ENCODE measurements around the gene PXDN. TPM values are rescaled to one million over a fixed set of nuclear protein-coding genes. Genes with fewer than 3 reads are reported as not detected.

The PXDN gene
- total and polyA plus RNA-seq, 5 donors from 2014 or later, result 0.79 TPM; not detected in 4

DNA sequence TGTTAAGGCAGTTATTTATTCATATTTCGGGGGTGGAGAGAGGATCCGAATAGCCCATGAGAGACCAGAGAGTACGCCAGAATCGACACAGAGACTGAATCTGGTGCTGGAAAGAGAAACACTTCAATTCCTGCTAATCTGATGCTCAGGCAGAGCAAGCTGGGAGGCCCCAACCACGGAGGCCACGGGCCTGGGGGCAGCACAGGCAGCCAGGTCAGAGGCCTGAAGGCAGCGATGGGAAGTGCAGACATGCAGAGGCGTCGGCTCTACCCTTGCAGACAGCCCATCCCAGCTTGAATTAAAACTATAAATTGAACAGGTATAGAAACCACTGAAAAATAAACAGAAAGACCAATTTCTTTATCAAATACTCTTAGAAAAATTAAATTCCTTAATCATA lies 50.6 kb downstream of the PXDN start:
- H3K36me3 ChIP-seq (ENCODE audit: control insufficient read depth, insufficient read depth, low read length), result no peaks in the 10 kb centered on the region
- no peaks in the 10 kb centered on the region for H3K9me3 ChIP-seq (ENCODE audit: control insufficient read depth in 2 of 2, low read length in 2 of 2)
- H3K27me3 ChIP-seq (ENCODE audit: control insufficient read depth, insufficient read depth, low read length), result no peaks in the 10 kb centered on the region
- no peak overlapping the region for H3K4me3 ChIP-seq (ENCODE audit: low read depth, low read length)
- H3K36me3 Mint-ChIP-seq, result no peaks in the 10 kb centered on the region
- H3K9me3 Mint-ChIP-seq, result peaks cover 0 to 4% (median 2%) of the 10 kb centered on the region in 7 donors
- no peaks in the 10 kb centered on the region for H3K4me1 ChIP-seq (ENCODE audit: control insufficient read depth, insufficient read depth, low read length, poor library complexity, severe bottlenecking)
- H3K27ac ChIP-seq (ENCODE audit: insufficient read depth, low read length, poor library complexity, severe bottlenecking), result no peak overlapping the region
- no peak for DNase-seq
- H3K27ac Mint-ChIP-seq, result no peak overlapping the region
- H3K4me3 Mint-ChIP-seq, result no peak overlapping the region
- H3K27me3 Mint-ChIP-seq, result no peaks in the 10 kb centered on the region
- H3K4me1 Mint-ChIP-seq, result no peaks in the 10 kb centered on the region
- ATAC-seq (ENCODE audit: low read depth in 2 of 2), result no peak

GRCh38 chr2:1692342-1692741 lies 52.0 kb downstream of the PXDN start:
- Histone ChIP-seq H3K27me3 (ENCODE audit: control insufficient read depth, insufficient read depth, low read length) (no peaks in the 10 kb centered on the region), H3K9me3 (ENCODE audit: control insufficient read depth in 2 of 2, low read length in 2 of 2) (no peaks in the 10 kb centered on the region), H3K27ac (ENCODE audit: insufficient read depth, low read length, poor library complexity, severe bottlenecking) (no peak overlapping the region), H3K4me3 (ENCODE audit: low read depth, low read length) (no peak overlapping the region), H3K4me1 (ENCODE audit: control insufficient read depth, insufficient read depth, low read length, poor library complexity, severe bottlenecking) (no peaks in the 10 kb centered on the region), H3K36me3 (ENCODE audit: control insufficient read depth, insufficient read depth, low read length) (no peaks in the 10 kb centered on the region)
- Mint-ChIP-seq H3K4me3 (no peak overlapping the region), H3K27me3 (no peaks in the 10 kb centered on the region), H3K27ac (no peak overlapping the region), H3K9me3 (peaks cover 0 to 4% (median 2%) of the 10 kb centered on the region in 7 donors), H3K36me3 (no peaks in the 10 kb centered on the region), H3K4me1 (no peaks in the 10 kb centered on the region)
- ATAC-seq (ENCODE audit: low read depth in 2 of 2) (no peak), DNase-seq (no peak)

GRCh38 chr2:1691366-1691765 lies 52.9 kb downstream of the PXDN start:
- H3K4me1 Mint-ChIP-seq, result peaks cover 0 to under 1% (median 0%) of the 10 kb centered on the region in 4 donors
- Histone ChIP-seq H3K9me3 (ENCODE audit: control insufficient read depth in 2 of 2, low read length in 2 of 2) (no peaks in the 10 kb centered on the region), H3K36me3 (ENCODE audit: control insufficient read depth, insufficient read depth, low read length) (no peaks in the 10 kb centered on the region), H3K4me1 (ENCODE audit: control insufficient read depth, insufficient read depth, low read length, poor library complexity, severe bottlenecking) (no peaks in the 10 kb centered on the region), H3K27ac (ENCODE audit: insufficient read depth, low read length, poor library complexity, severe bottlenecking) (no peak overlapping the region), H3K27me3 (ENCODE audit: control insufficient read depth, insufficient read depth, low read length) (no peaks in the 10 kb centered on the region), H3K4me3 (ENCODE audit: low read depth, low read length) (no peak overlapping the region)
- no peak overlapping the region for H3K4me3 Mint-ChIP-seq
- H3K27me3 Mint-ChIP-seq, result no peaks in the 10 kb centered on the region
- H3K36me3 Mint-ChIP-seq, result no peaks in the 10 kb centered on the region
- DNase-seq, result no peak
- no peak for ATAC-seq (ENCODE audit: low read depth in 2 of 2)
- H3K27ac Mint-ChIP-seq, result no peak overlapping the region
- peaks cover 0 to 4% (median 2%) of the 10 kb centered on the region in 7 donors for H3K9me3 Mint-ChIP-seq

GRCh38 chr2:1690056-1690775 lies 54.1 kb downstream of the PXDN start:
- Mint-ChIP-seq H3K27ac (no peak overlapping the region), H3K4me1 (peaks cover 0 to 3% (median 0%) of the 10 kb centered on the region in 4 donors), H3K4me3 (no peak overlapping the region), H3K27me3 (no peaks in the 10 kb centered on the region), H3K36me3 (no peaks in the 10 kb centered on the region), H3K9me3 (peaks cover 0 to 4% (median 0%) of the 10 kb centered on the region in 7 donors)
- Histone ChIP-seq H3K9me3 (ENCODE audit: control insufficient read depth in 2 of 2, low read length in 2 of 2) (no peaks in the 10 kb centered on the region), H3K27ac (ENCODE audit: insufficient read depth, low read length, poor library complexity, severe bottlenecking) (no peak overlapping the region), H3K4me1 (ENCODE audit: control insufficient read depth, insufficient read depth, low read length, poor library complexity, severe bottlenecking) (no peaks in the 10 kb centered on the region), H3K4me3 (ENCODE audit: low read depth, low read length) (no peak overlapping the region), H3K27me3 (ENCODE audit: control insufficient read depth, insufficient read depth, low read length) (no peaks in the 10 kb centered on the region), H3K36me3 (ENCODE audit: control insufficient read depth, insufficient read depth, low read length) (no peaks in the 10 kb centered on the region)
- DNase-seq, result no peak
- no peak for ATAC-seq (ENCODE audit: low read depth in 2 of 2)

DNA sequence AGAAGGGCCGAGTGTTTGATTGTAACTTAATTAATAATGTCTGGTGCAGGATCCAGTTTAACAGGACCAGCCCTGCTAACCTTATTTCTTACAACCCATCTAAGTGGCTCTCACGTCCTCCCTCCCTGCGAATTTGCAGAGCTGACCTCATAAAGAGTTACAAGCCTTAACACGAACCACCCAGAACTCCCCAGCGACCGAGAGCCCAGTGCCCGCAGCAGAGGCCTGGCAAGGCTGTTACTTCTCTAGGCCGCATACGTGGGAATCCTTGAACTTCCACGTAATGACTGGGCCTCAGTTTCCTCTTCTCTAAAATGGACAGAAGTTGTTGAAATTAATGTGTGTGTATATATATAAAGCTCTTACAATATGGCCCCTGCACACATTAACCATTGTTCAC lies 55.5 kb downstream of the PXDN start:
- no peak overlapping the region for H3K27ac Mint-ChIP-seq

DNA sequence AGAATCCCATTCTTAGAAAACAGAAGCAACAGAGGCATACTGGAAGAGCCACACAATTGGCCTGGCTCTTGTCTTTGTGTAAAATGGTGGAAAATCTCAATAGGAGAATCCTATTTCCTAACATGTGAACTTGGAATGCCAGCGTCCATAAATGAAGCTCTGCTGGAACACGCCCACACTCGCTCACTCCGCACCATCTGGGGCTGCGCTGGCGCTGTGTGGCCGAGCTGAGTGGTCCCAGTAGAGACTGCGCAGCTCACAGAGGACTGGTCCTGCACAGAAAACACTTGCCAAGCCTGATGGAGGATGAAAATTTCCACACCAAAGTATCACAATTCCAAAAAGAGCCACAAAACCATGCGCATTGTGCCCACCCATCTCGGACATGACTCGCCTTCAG lies 56.2 kb downstream of the PXDN start:
- no peak for DNase-seq
- H3K36me3 Mint-ChIP-seq, result no peaks in the 10 kb centered on the region
- H3K27me3 Mint-ChIP-seq, result no peaks in the 10 kb centered on the region
- Histone ChIP-seq H3K36me3 (ENCODE audit: control insufficient read depth, insufficient read depth, low read length) (no peaks in the 10 kb centered on the region), H3K9me3 (ENCODE audit: control insufficient read depth in 2 of 2, low read length in 2 of 2) (no peaks in the 10 kb centered on the region), H3K4me3 (ENCODE audit: low read depth, low read length) (no peak overlapping the region), H3K27ac (ENCODE audit: insufficient read depth, low read length, poor library complexity, severe bottlenecking) (no peak overlapping the region), H3K4me1 (ENCODE audit: control insufficient read depth, insufficient read depth, low read length, poor library complexity, severe bottlenecking) (no peaks in the 10 kb centered on the region), H3K27me3 (ENCODE audit: control insufficient read depth, insufficient read depth, low read length) (no peaks in the 10 kb centered on the region)
- no peak overlapping the region for H3K4me3 Mint-ChIP-seq
- peaks cover 0 to 3% (median 0%) of the 10 kb centered on the region in 7 donors for H3K9me3 Mint-ChIP-seq
- ATAC-seq (ENCODE audit: low read depth in 2 of 2), result no peak
- peaks cover 0 to 3% (median 0%) of the 10 kb centered on the region in 4 donors for H3K4me1 Mint-ChIP-seq
- H3K27ac Mint-ChIP-seq, result no peak overlapping the region

More for the DNA sequence above, 55.5 kb downstream of the PXDN start:
- H3K27me3 Mint-ChIP-seq, result no peaks in the 10 kb centered on the region
- no peaks in the 10 kb centered on the region for H3K36me3 ChIP-seq (ENCODE audit: control insufficient read depth, insufficient read depth, low read length)
- H3K9me3 Mint-ChIP-seq, result peaks cover 0 to 4% (median 0%) of the 10 kb centered on the region in 7 donors
- H3K4me1 Mint-ChIP-seq, result peaks cover 0 to 3% (median 0%) of the 10 kb centered on the region in 4 donors
- no peak overlapping the region for H3K4me3 Mint-ChIP-seq
- no peak overlapping the region for H3K4me3 ChIP-seq (ENCODE audit: low read depth, low read length)
- H3K27ac ChIP-seq (ENCODE audit: insufficient read depth, low read length, poor library complexity, severe bottlenecking), result no peak overlapping the region
- H3K4me1 ChIP-seq (ENCODE audit: control insufficient read depth, insufficient read depth, low read length, poor library complexity, severe bottlenecking), result no peaks in the 10 kb centered on the region
- ATAC-seq (ENCODE audit: low read depth in 2 of 2) (no peak), DNase-seq (no peak)
- H3K27me3 ChIP-seq (ENCODE audit: control insufficient read depth, insufficient read depth, low read length), result no peaks in the 10 kb centered on the region
- no peaks in the 10 kb centered on the region for H3K36me3 Mint-ChIP-seq
- no peaks in the 10 kb centered on the region for H3K9me3 ChIP-seq (ENCODE audit: control insufficient read depth in 2 of 2, low read length in 2 of 2)

GRCh38 chr2:1687254-1687653 lies 57.1 kb downstream of the PXDN start:
- Mint-ChIP-seq H3K27me3 (no peaks in the 10 kb centered on the region), H3K27ac (no peak overlapping the region), H3K4me1 (peaks cover 0 to 3% (median 0%) of the 10 kb centered on the region in 4 donors), H3K9me3 (peaks cover 0 to 1% (median 0%) of the 10 kb centered on the region in 7 donors), H3K4me3 (no peak overlapping the region), H3K36me3 (no peaks in the 10 kb centered on the region)
- ATAC-seq (ENCODE audit: low read depth in 2 of 2) (no peak), DNase-seq (no peak)
- H3K27ac ChIP-seq (ENCODE audit: insufficient read depth, low read length, poor library complexity, severe bottlenecking), result no peak overlapping the region
- H3K9me3 ChIP-seq (ENCODE audit: control insufficient read depth in 2 of 2, low read length in 2 of 2), result no peaks in the 10 kb centered on the region
- no peak overlapping the region for H3K4me3 ChIP-seq (ENCODE audit: low read depth, low read length)
- H3K27me3 ChIP-seq (ENCODE audit: control insufficient read depth, insufficient read depth, low read length), result no peaks in the 10 kb centered on the region
- no peaks in the 10 kb centered on the region for H3K36me3 ChIP-seq (ENCODE audit: control insufficient read depth, insufficient read depth, low read length)
- H3K4me1 ChIP-seq (ENCODE audit: control insufficient read depth, insufficient read depth, low read length, poor library complexity, severe bottlenecking), result no peaks in the 10 kb centered on the region

- no peaks in the 10 kb centered on the region for H3K9me3 ChIP-seq (ENCODE audit: control insufficient read depth in 2 of 2, low read length in 2 of 2)
- peaks cover 0 to 3% (median 0%) of the 10 kb centered on the region in 4 donors for H3K4me1 Mint-ChIP-seq
- no peaks in the 10 kb centered on the region for H3K27me3 ChIP-seq (ENCODE audit: control insufficient read depth, insufficient read depth, low read length)
- H3K36me3 ChIP-seq (ENCODE audit: control insufficient read depth, insufficient read depth, low read length), result no peaks in the 10 kb centered on the region
- no peak overlapping the region for H3K4me3 Mint-ChIP-seq
- H3K27ac ChIP-seq (ENCODE audit: insufficient read depth, low read length, poor library complexity, severe bottlenecking), result no peak overlapping the region
- H3K27ac Mint-ChIP-seq, result no peak overlapping the region
- no peaks in the 10 kb centered on the region for H3K4me1 ChIP-seq (ENCODE audit: control insufficient read depth, insufficient read depth, low read length, poor library complexity, severe bottlenecking)
- no peaks in the 10 kb centered on the region for H3K36me3 Mint-ChIP-seq
- DNase-seq (no peak), ATAC-seq (ENCODE audit: low read depth in 2 of 2) (no peak)
- no peaks in the 10 kb centered on the region for H3K27me3 Mint-ChIP-seq
- H3K4me3 ChIP-seq (ENCODE audit: low read depth, low read length), result no peak overlapping the region
- H3K9me3 Mint-ChIP-seq, result peaks cover 0 to 1% (median 0%) of the 10 kb centered on the region in 7 donors
Measured at GRCh38 chr2:1686784-1687105, 57.6 kb downstream of the PXDN start.
